HL-60/S4 treated with retinoic acid at 250 ng/mL for 4 days and 3 days (cell line): Measurements from ENCODE around the gene SIGLEC9.
"Not testable (repeated sequence)": the region's sequence is repeated elsewhere in the genome, so short reads cannot be mapped to it uniquely, and the experiment has no call there.

ENCODE experiments used
- in situ Hi-C: fragments of 300-500 bp; cut with MboI; formaldehyde crosslinking; loops from 2 replicates; pipeline ENCODE4 v1.7.0; 2022; ENCODE audit warnings: low sequenced_read_pairs

SIGLEC9 gene

GRCh38 chr19:51142809-51143475 lies 18.2 kb downstream of the SIGLEC9 start:
- in situ Hi-C loops = not testable (repeated sequence)

DNA sequence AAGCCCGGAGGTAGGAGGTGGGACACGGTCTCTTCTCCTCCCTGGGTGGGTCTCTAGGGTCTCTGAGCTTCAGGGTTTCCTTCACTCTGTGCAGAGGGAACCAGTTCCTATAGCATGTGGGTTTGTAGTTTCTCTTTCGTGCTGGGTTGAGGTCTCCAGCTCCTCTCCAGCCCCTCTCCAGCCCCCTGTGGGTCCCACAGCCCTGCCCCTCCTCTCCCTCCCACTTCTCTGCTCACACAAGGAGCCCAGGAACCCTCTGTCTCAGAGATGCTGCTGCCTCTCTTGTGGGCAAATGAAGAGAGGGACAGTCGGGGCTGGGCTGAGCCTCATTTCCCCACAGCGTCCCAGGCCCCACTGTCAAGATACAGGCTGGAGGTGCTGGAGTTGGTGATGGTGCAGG lies 18.8 kb downstream of the SIGLEC9 start:
- in situ Hi-C loops = no loop called here

GRCh38 chr19:51144482-51145045 lies 19.9 kb downstream of the SIGLEC9 start:
- in situ Hi-C loops = no loop called here

DNA sequence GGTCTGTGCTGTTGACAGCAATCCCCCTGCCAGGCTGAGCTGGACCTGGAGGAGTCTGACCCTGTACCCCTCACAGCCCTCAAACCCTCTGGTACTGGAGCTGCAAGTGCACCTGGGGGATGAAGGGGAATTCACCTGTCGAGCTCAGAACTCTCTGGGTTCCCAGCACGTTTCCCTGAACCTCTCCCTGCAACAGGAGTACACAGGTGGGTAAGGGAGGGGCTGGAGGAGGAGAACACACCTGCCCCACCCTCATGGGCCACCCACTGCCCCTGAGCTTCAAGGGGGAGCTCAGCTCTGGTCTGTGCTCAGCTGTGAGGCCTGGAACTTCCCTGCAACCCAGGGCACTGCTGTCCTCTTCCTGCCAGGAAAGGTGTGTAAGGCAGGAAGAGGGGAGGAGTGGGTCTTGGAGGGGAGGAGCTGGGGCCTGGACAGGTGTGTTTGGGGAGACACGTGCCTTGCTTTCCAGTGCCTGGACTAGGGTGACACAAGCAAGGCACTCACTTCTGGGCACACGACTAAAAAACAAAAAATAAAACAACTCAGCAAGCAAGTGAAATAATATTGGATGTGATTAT lies 21.3 kb downstream of the SIGLEC9 start:
- in situ Hi-C loops = no loop called here

- in situ Hi-C loops = no loop called here
Observed at GRCh38 chr19:51146751-51147150, 22.0 kb downstream of the SIGLEC9 start.

GRCh38 chr19:51147663-51148062 lies 23.0 kb downstream of the SIGLEC9 start:
- in situ Hi-C loops = no loop called here

GRCh38 chr19:51148580-51148979 lies 23.9 kb downstream of the SIGLEC9 start:
- in situ Hi-C loops = no loop called here

DNA sequence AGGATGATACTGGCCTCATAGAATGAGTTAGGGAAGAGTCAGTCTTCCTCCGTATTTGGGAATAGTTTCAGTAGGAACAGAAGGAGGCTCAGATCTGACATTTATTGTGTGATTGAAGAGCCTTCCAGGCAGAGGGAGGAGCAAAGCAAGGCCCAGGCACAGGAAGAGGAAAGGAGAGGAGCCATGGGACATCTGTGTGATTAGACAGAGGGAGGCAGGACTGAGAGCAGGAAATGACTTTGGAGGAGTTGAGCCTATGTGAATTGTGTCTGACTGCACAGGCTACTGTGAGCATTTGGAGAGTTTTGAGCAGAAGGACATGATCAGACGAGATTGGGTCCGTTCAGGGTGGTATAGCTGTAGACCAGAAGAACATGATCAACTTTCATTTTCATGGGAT lies 25.9 kb downstream of the SIGLEC9 start:
- in situ Hi-C loops = loop anchor here (25.0 kb wide), 1 partner anchor 512 kb away; no protein-coding TSS in a partner anchor

GRCh38 chr19:51156710-51157109 lies 32.0 kb downstream of the SIGLEC9 start:
- in situ Hi-C loops = loop anchor here (25.0 kb wide), 1 partner anchor 506 kb away; no protein-coding TSS in a partner anchor

- in situ Hi-C loops = loop anchor here (25.0 kb wide), 1 partner anchor 505 kb away; no protein-coding TSS in a partner anchor
Observed at GRCh38 chr19:51157265-51157664, 32.6 kb downstream of the SIGLEC9 start.

GRCh38 chr19:51158474-51159129 lies 33.9 kb downstream of the SIGLEC9 start:
- in situ Hi-C loops = loop anchor here (25.0 kb wide), 1 partner anchor 504 kb away; no protein-coding TSS in a partner anchor

DNA sequence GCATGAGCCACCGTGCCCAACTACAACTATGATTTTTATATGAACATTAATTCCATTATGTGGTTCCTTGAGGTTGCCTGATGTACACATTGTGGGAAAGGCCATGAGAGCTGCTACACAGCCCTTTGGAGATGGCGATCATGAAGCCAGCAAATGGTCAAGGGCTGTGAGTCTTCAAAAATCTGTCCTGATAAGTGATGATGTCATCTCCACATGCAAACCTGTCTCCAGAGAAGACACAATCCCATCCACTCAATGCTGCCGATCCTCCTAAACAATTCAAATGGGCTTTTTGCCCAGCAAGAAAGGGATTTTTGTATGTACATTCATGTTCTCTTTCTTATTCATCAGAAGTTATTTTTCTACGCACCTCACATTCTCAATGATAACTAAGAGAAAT lies 35.0 kb downstream of the SIGLEC9 start:
- in situ Hi-C loops = loop anchor here (25.0 kb wide), 1 partner anchor 503 kb away; no protein-coding TSS in a partner anchor

DNA sequence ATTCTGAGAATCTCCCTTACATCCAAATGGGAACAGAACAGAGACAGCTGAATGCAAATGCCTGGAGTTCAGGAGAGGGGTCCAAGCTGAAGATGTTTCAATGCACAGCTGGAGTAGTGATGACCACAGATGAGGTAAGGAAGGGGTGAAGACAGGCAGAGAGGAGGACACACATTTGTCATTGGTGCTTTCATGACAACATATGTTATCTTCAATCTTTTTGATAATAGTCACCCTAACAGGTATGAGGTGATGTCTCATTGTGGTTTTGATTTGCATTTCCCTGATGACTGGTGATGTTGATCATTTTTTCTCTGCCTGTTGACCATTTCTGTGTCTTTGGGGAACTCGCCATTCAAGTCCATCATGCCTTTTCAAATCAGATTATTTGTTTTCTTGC lies 36.6 kb downstream of the SIGLEC9 start:
- in situ Hi-C loops = loop anchor here (25.0 kb wide), 1 partner anchor 501 kb away; no protein-coding TSS in a partner anchor

- in situ Hi-C loops = loop anchor here (25.0 kb wide), 1 partner anchor 500 kb away; no protein-coding TSS in a partner anchor
Observed at GRCh38 chr19:51161867-51162496, 37.3 kb downstream of the SIGLEC9 start.

GRCh38 chr19:51163257-51163656 lies 38.6 kb downstream of the SIGLEC9 start:
- in situ Hi-C loops = loop anchor here (25.0 kb wide), 1 partner anchor 499 kb away; no protein-coding TSS in a partner anchor

DNA sequence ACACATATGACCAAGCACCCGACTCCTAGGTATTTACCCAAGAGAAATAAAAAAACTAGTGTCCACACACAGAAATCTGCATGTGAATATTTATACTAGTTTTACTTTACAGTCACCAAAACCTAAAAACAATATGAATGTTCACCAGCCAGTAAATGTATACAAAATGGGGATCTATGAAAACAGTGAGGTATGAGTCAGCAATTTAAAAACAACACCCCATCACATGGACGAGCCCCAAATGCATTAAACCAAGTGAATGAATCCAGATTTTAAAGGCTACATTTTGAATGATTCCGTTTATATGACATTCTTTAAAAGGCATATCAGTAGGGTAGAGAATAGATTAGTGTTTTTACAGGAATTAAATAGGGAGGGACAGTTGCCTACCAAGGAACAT lies 39.5 kb downstream of the SIGLEC9 start:
- in situ Hi-C loops = loop anchor here (25.0 kb wide), 1 partner anchor 498 kb away; no protein-coding TSS in a partner anchor

- in situ Hi-C loops = loop anchor here (25.0 kb wide), 1 partner anchor 495 kb away; no protein-coding TSS in a partner anchor
Observed at GRCh38 chr19:51166846-51167490, 42.3 kb downstream of the SIGLEC9 start.

GRCh38 chr19:51168564-51169282 lies 44.0 kb downstream of the SIGLEC9 start:
- in situ Hi-C loops = loop anchor here (25.0 kb wide), 1 partner anchor 494 kb away; no protein-coding TSS in a partner anchor

GRCh38 chr19:51169283-51169918 lies 44.7 kb downstream of the SIGLEC9 start:
- in situ Hi-C loops = loop anchor here (25.0 kb wide), 1 partner anchor 493 kb away; no protein-coding TSS in a partner anchor
